GM23338 (cell line): ENCODE results near the gene RNU6-8. TPM values are rescaled to one million over a fixed set of nuclear protein-coding genes. Genes with fewer than 3 reads are reported as not detected.

Source experiments
- ATAC-seq: fragments of 200-7000 bp; cut with Tn5 transposase; 3 replicates; pipeline ENCODE4 v1.9.1; 2020
- DNase-seq: peaks from one replicate; pipeline ENCODE4 v3.0.0-alpha.2; 2015; ENCODE audit warnings: low spot score
- H2AFZ ChIP-seq: fragments of 200-600 bp; sonication (generic); 2 replicates; pipeline ENCODE4 v1.8.0; 2016; ENCODE audit warnings: antibody characterized with exemption, mild to moderate bottlenecking, moderate library complexity
- H3F3A ChIP-seq: fragments of 200-600 bp; sonication (generic); replicated peaks from 2 replicates; pipeline ENCODE4 v1.8.0; 2017; ENCODE audit warnings: antibody characterized with exemption, mixed run types, low read depth
- H3K27ac ChIP-seq: fragments of 200-600 bp; sonication (generic); 2 replicates; pipeline ENCODE4 v1.6.1; 2016; ENCODE audit warnings: low read depth
- H3K27me3 ChIP-seq: fragments of 200-600 bp; sonication (generic); 2 replicates; pipeline ENCODE4 v1.8.0; 2016; ENCODE audit warnings: mild to moderate bottlenecking, mixed run types, moderate library complexity; ENCODE audit not compliant: insufficient read depth
- H3K36me3 ChIP-seq: fragments of 200-600 bp; sonication (generic); 2 replicates; pipeline ENCODE4 v1.8.0; 2016; ENCODE audit warnings: mild to moderate bottlenecking; ENCODE audit not compliant: insufficient read depth
- H3K4me1 ChIP-seq: fragments of 200-600 bp; sonication (generic); 2 replicates; pipeline ENCODE4 v1.8.0; 2016; ENCODE audit warnings: mild to moderate bottlenecking, moderate library complexity; ENCODE audit not compliant: insufficient read depth
- H3K4me2 ChIP-seq: fragments of 200-600 bp; sonication (generic); 2 replicates; pipeline ENCODE4 v1.7.1; 2017; ENCODE audit warnings: mixed run types
- H3K4me3 ChIP-seq: fragments of 200-600 bp; sonication (generic); 2 replicates; pipeline ENCODE4 v1.6.1; 2016; ENCODE audit warnings: mixed run types
- H3K79me2 ChIP-seq: fragments of 200-600 bp; sonication (generic); replicated peaks from 2 replicates; pipeline ENCODE4 v1.8.0; 2017; ENCODE audit warnings: mild to moderate bottlenecking; ENCODE audit not compliant: insufficient read depth
- H3K9me2 ChIP-seq: fragments of 200-600 bp; sonication (generic); 2 replicates; pipeline ENCODE4 v1.8.0; 2017; ENCODE audit not compliant: insufficient read depth
- H4K20me1 ChIP-seq: fragments of 200-600 bp; sonication (generic); replicated peaks from 2 replicates; pipeline ENCODE4 v1.8.0; 2017; ENCODE audit warnings: mild to moderate bottlenecking; ENCODE audit not compliant: insufficient read depth
- H3K27ac Mint-ChIP-seq: 2 replicates; pipeline ENCODE4 v1.8.0; 2020; ENCODE audit warnings: inconsistent platforms, mild to moderate bottlenecking, moderate library complexity, mixed read lengths
- H3K27me3 Mint-ChIP-seq: 3 replicates; pipeline ENCODE4 v1.8.0; 2022; ENCODE audit warnings: low read depth, mild to moderate bottlenecking, moderate library complexity, mixed read lengths, inconsistent platforms; ENCODE audit not compliant: insufficient read depth, poor library complexity
- H3K36me3 Mint-ChIP-seq: 3 replicates; pipeline ENCODE4 v1.8.0; 2021; ENCODE audit warnings: low read depth, mild to moderate bottlenecking, inconsistent platforms, moderate library complexity, mixed read lengths
- H3K4me1 Mint-ChIP-seq: 3 replicates; pipeline ENCODE4 v1.8.0; 2020; ENCODE audit warnings: mild to moderate bottlenecking, inconsistent platforms, mixed read lengths
- H3K4me3 Mint-ChIP-seq: 3 replicates; pipeline ENCODE4 v1.8.0; 2021; ENCODE audit warnings: moderate library complexity, mild to moderate bottlenecking, inconsistent platforms, mixed read lengths
- H3K9me3 Mint-ChIP-seq: 3 replicates; pipeline ENCODE4 v1.8.0; 2020; ENCODE audit warnings: moderate library complexity, mild to moderate bottlenecking, inconsistent platforms, mixed read lengths
- CREB1 ChIP-seq: fragments of 250-450 bp; sonication (Bioruptor Pico); IDR thresholded peaks from 2 replicates; pipeline ENCODE4 v1.5.0; 2020; ENCODE audit warnings: low read depth, mild to moderate bottlenecking, moderate library complexity
- CTCF ChIP-seq, 2 experiments: fragments of 200-600 bp in 1 of 2; sonication (generic) in 1 of 2; conservative IDR thresholded peaks; 2 replicates each; pipeline versions ENCODE4 v1.5.1 to v1.6.1; 2016 to 2017; ENCODE audit warnings: antibody characterized with exemption in 2 of 2, low read depth in 2 of 2, mild to moderate bottlenecking in 2 of 2, moderate library complexity in 1 of 2
- EZH2 ChIP-seq: fragments of 200-600 bp; sonication (generic); IDR thresholded peaks from one replicate; pipeline ENCODE4 v1.8.0; 2017; ENCODE audit warnings: antibody characterized with exemption, mild to moderate bottlenecking, low read depth; ENCODE audit not compliant: unreplicated experiment
- EZH2phosphoT487 ChIP-seq: fragments of 200-600 bp; sonication (generic); IDR thresholded peaks from one replicate; pipeline ENCODE4 v1.8.1; 2018; ENCODE audit warnings: antibody characterized with exemption; ENCODE audit not compliant: unreplicated experiment
- JUNB ChIP-seq: IDR thresholded peaks from one replicate; pipeline ENCODE4 v1.6.1; 2016; ENCODE audit warnings: antibody characterized with exemption; ENCODE audit not compliant: unreplicated experiment
- NANOG ChIP-seq: IDR thresholded peaks from 2 replicates; pipeline ENCODE4 v1.6.1; 2016; ENCODE audit warnings: antibody characterized with exemption, borderline replicate concordance
- REST ChIP-seq: IDR thresholded peaks from one replicate; pipeline ENCODE4 v1.6.1; 2018; ENCODE audit warnings: antibody characterized with exemption; ENCODE audit not compliant: unreplicated experiment
- ZNF114 ChIP-seq: fragments of 250-450 bp; sonication (Bioruptor Pico); IDR thresholded peaks from 2 replicates; pipeline ENCODE4 v1.5.0; 2020; ENCODE audit warnings: mild to moderate bottlenecking, moderate library complexity
- polyA plus RNA-seq: library from polyadenylated mRNA; unstranded; fragments of >200 nt; fragmentation: Nextera tagmentation; extraction: Ambion mirVana; gene quantifications from 2 replicates; pipeline ENCODE4 v1.2.1, GENCODE V29; 2016
- total RNA-seq: library from RNA; depleted of rRNA; stranded (reverse); fragments of >200 nt; shearing (Covaris generic); gene quantifications from 2 replicates; pipeline ENCODE4 v1.2.3, GENCODE V29; 2014
- TF ChIP-seq, protein P1 (sequence below): IDR thresholded peaks from 2 replicates; pipeline ENCODE4 v1.6.1; 2016; ENCODE audit warnings: antibody characterized with exemption
- TF ChIP-seq, protein P2 (sequence below): fragments of 250-450 bp; sonication (Bioruptor Pico); IDR thresholded peaks from 2 replicates; pipeline ENCODE4 v1.5.0; 2020; ENCODE audit warnings: mild to moderate bottlenecking, moderate library complexity

RNU6-8 gene
- total and polyA plus RNA-seq, 2 experiments from 2014 or later = 39.1 TPM; not detected in 1

DNA sequence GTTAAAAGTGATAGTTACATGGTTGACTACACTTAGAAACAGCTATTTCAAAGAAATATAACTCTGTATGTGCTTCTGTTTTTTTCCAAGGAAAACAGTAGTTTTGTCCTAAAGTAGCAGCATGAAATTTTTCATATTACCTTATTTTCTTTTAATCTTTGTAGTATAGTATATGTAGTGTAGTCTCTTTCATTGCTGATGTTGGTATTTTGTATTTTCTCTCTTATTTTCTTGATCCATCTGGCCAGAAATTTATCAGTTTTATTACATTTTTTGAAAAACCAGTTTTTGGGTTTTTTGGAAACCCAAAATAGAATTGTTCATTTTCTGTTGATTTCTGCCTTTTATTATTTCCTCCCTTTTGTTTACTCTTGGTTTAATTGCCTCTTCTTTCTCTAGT, 6.4 kb upstream of the RNU6-8 start:
- no peaks in the 10 kb centered on the region for H3K36me3 Mint-ChIP-seq
- no peak overlapping the region for H3K4me2 ChIP-seq

DNA sequence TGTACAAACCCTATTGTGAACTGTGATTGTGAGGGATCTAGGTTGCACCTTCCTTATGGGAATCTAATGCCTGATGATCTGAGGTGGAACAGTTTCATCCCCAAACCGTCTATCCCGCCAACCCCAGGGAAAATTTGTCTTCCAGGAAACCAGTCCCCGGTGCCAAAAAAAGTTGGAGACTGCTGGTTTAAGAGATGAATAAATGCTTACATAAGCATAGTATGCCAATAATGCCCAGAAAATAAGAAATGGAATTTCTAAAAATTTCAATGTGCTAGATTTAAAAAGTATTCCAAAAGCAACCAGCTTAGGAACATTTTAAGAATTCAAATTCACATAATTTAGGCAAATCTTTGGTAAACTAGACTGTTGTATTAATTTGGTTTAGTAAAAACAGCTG, 5.4 kb upstream of the RNU6-8 start:
- peaks cover 14% of the 10 kb centered on the region for H3K4me1 Mint-ChIP-seq
- H3K9me3 Mint-ChIP-seq = peaks cover 2% of the 10 kb centered on the region; the same call in 1 of the 3 replicates
- no peaks in the 10 kb centered on the region for H3F3A ChIP-seq
- H3K27ac Mint-ChIP-seq = no peak overlapping the region
- H3K36me3 Mint-ChIP-seq = no peaks in the 10 kb centered on the region
- DNase-seq = no peak
- H3K27me3 Mint-ChIP-seq = no peaks in the 10 kb centered on the region
- H3K4me3 ChIP-seq = no peak overlapping the region
- no peaks in the 10 kb centered on the region for H4K20me1 ChIP-seq
- no peaks in the 10 kb centered on the region for H3K36me3 ChIP-seq
- H3K79me2 ChIP-seq = no peaks in the 10 kb centered on the region
- H3K4me1 ChIP-seq = no peaks in the 10 kb centered on the region
- no peak overlapping the region for H3K27ac ChIP-seq
- H3K27me3 ChIP-seq = no peaks in the 10 kb centered on the region
- no peak for ATAC-seq
- H3K9me2 ChIP-seq = no peaks in the 10 kb centered on the region
- no peak overlapping the region for H3K4me3 Mint-ChIP-seq
- no peak overlapping the region for H3K4me2 ChIP-seq
- H2AFZ ChIP-seq = no peak overlapping the region
- no peak for TF ChIP-seq EZH2
- TF ChIP-seq, protein P1, sequence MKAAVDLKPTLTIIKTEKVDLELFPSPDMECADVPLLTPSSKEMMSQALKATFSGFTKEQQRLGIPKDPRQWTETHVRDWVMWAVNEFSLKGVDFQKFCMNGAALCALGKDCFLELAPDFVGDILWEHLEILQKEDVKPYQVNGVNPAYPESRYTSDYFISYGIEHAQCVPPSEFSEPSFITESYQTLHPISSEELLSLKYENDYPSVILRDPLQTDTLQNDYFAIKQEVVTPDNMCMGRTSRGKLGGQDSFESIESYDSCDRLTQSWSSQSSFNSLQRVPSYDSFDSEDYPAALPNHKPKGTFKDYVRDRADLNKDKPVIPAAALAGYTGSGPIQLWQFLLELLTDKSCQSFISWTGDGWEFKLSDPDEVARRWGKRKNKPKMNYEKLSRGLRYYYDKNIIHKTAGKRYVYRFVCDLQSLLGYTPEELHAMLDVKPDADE = no peak
- no peak for TF ChIP-seq JUNB
- no peak for TF ChIP-seq ZNF114
- TF ChIP-seq, protein P2, sequence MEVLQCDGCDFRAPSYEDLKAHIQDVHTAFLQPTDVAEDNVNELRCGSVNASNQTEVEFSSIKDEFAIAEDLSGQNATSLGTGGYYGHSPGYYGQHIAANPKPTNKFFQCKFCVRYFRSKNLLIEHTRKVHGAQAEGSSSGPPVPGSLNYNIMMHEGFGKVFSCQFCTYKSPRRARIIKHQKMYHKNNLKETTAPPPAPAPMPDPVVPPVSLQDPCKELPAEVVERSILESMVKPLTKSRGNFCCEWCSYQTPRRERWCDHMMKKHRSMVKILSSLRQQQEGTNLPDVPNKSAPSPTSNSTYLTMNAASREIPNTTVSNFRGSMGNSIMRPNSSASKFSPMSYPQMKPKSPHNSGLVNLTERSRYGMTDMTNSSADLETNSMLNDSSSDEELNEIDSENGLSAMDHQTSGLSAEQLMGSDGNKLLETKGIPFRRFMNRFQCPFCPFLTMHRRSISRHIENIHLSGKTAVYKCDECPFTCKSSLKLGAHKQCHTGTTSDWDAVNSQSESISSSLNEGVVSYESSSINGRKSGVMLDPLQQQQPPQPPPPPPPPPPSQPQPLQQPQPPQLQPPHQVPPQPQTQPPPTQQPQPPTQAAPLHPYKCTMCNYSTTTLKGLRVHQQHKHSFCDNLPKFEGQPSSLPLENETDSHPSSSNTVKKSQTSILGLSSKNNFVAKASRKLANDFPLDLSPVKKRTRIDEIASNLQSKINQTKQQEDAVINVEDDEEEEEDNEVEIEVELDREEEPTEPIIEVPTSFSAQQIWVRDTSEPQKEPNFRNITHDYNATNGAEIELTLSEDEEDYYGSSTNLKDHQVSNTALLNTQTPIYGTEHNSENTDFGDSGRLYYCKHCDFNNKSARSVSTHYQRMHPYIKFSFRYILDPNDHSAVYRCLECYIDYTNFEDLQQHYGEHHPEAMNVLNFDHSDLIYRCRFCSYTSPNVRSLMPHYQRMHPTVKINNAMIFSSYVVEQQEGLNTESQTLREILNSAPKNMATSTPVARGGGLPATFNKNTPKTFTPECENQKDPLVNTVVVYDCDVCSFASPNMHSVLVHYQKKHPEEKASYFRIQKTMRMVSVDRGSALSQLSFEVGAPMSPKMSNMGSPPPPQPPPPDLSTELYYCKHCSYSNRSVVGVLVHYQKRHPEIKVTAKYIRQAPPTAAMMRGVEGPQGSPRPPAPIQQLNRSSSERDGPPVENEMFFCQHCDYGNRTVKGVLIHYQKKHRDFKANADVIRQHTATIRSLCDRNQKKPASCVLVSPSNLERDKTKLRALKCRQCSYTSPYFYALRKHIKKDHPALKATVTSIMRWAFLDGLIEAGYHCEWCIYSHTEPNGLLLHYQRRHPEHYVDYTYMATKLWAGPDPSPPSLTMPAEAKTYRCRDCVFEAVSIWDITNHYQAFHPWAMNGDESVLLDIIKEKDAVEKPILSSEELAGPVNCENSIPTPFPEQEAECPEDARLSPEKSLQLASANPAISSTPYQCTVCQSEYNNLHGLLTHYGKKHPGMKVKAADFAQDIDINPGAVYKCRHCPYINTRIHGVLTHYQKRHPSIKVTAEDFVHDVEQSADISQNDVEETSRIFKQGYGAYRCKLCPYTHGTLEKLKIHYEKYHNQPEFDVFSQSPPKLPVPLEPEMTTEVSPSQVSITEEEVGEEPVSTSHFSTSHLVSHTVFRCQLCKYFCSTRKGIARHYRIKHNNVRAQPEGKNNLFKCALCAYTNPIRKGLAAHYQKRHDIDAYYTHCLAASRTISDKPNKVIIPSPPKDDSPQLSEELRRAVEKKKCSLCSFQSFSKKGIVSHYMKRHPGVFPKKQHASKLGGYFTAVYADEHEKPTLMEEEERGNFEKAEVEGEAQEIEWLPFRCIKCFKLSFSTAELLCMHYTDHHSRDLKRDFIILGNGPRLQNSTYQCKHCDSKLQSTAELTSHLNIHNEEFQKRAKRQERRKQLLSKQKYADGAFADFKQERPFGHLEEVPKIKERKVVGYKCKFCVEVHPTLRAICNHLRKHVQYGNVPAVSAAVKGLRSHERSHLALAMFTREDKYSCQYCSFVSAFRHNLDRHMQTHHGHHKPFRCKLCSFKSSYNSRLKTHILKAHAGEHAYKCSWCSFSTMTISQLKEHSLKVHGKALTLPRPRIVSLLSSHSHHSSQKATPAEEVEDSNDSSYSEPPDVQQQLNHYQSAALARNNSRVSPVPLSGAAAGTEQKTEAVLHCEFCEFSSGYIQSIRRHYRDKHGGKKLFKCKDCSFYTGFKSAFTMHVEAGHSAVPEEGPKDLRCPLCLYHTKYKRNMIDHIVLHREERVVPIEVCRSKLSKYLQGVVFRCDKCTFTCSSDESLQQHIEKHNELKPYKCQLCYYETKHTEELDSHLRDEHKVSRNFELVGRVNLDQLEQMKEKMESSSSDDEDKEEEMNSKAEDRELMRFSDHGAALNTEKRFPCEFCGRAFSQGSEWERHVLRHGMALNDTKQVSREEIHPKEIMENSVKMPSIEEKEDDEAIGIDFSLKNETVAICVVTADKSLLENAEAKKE = no peak
- no peak for TF ChIP-seq REST
- no peak for TF ChIP-seq NANOG
- no peak for TF ChIP-seq CTCF (conservative IDR thresholded peaks at IDR 0.05; ENCODE audit: low read depth in 2 of 2)
- TF ChIP-seq CREB1 (CRISPR knock-in tag) = no peak

More for the DNA sequence above, 6.4 kb upstream of the RNU6-8 start:
- no peak overlapping the region for H3K4me3 Mint-ChIP-seq
- H3K27me3 Mint-ChIP-seq = no peaks in the 10 kb centered on the region
- no peak overlapping the region for H2AFZ ChIP-seq
- no peaks in the 10 kb centered on the region for H3K36me3 ChIP-seq
- no peaks in the 10 kb centered on the region for H3K4me1 ChIP-seq
- DNase-seq (no peak), ATAC-seq (no peak)
- no peak overlapping the region for H3K27ac ChIP-seq
- H3K4me1 Mint-ChIP-seq = peaks cover 9% of the 10 kb centered on the region
- H4K20me1 ChIP-seq = no peaks in the 10 kb centered on the region
- H3K9me3 Mint-ChIP-seq = peaks cover 2% of the 10 kb centered on the region; the same call in 1 of the 3 replicates
- H3F3A ChIP-seq = no peaks in the 10 kb centered on the region
- H3K27ac Mint-ChIP-seq = no peak overlapping the region
- no peaks in the 10 kb centered on the region for H3K27me3 ChIP-seq
- H3K4me3 ChIP-seq = no peak overlapping the region
- no peaks in the 10 kb centered on the region for H3K9me2 ChIP-seq
- no peaks in the 10 kb centered on the region for H3K79me2 ChIP-seq
- no peak for TF ChIP-seq CREB1 (CRISPR knock-in tag)
- TF ChIP-seq EZH2phosphoT487 = no peak
